PFSK-1 (cell line): ENCODE measurements around the gene ELP2.

Source experiments
- FOXP2 ChIP-seq: optimal IDR thresholded peaks from 2 replicates; pipeline ENCODE3; 2011; ENCODE audit warnings: borderline replicate concordance, control low read depth, inconsistent platforms; ENCODE audit not compliant: insufficient read depth; ENCODE audit errors: extremely low read length, extremely low read depth
- POLR2AphosphoS5 ChIP-seq: IDR thresholded peaks from 2 replicates; pipeline ENCODE4 v1.6.1; 2012; ENCODE audit warnings: low read depth, mild to moderate bottlenecking, control low read depth, low read length, moderate library complexity
- REST ChIP-seq, 2 experiments: IDR thresholded peaks; 2 replicates each; pipeline versions ENCODE4 v1.6.1 to v1.8.0; 2011 to 2012; ENCODE audit warnings: low read depth in 2 of 2, low read length in 2 of 2, control low read depth in 1 of 2, inconsistent platforms in 1 of 2, mild to moderate bottlenecking in 1 of 2, moderate library complexity in 1 of 2; ENCODE audit not compliant: insufficient read depth in 1 of 2
- SIN3A ChIP-seq: IDR thresholded peaks from 2 replicates; pipeline ENCODE4 v1.6.1; 2012; ENCODE audit warnings: mild to moderate bottlenecking, low read length, moderate library complexity, borderline replicate concordance; ENCODE audit not compliant: insufficient read depth
- TAF1 ChIP-seq: IDR thresholded peaks from 2 replicates; pipeline ENCODE4 v1.6.1; 2012; ENCODE audit warnings: low read length, control low read depth, borderline replicate concordance; ENCODE audit not compliant: insufficient read depth

GRCh38 chr18:36207303-36207702, 77.6 kb downstream of the ELP2 start:
- no peak for TF ChIP-seq POLR2AphosphoS5
- no peak for TF ChIP-seq REST (IDR thresholded peaks at IDR 0.05; ENCODE audit: insufficient read depth in 1 of 2, low read depth in 2 of 2, low read length in 2 of 2)
- no peak for TF ChIP-seq TAF1
- TF ChIP-seq SIN3A, result no peak
- no peak for TF ChIP-seq FOXP2
